Peyer's patch (tissue), 4 donors: Measurements from ENCODE around the gene VPS50. TPM values are rescaled to one million over a fixed set of nuclear protein-coding genes. Genes with fewer than 3 reads are reported as not detected.

ENCODE experiments used
- DNase-seq, 3 donors: peaks; one replicate each; pipeline ENCODE4 v3.0.0-alpha.2; 2017 to 2019
- H3K27ac ChIP-seq, 4 donors: fragments of 200-600 bp; sonication (generic); one replicate each; pipeline ENCODE4 v1.5.1; 2016 to 2019
- H3K27me3 ChIP-seq, 2 donors: fragments of 200-600 bp; sonication (generic); one replicate each; pipeline ENCODE4 v1.5.1; 2019
- H3K36me3 ChIP-seq, 3 donors: fragments of 200-600 bp; sonication (generic); one replicate each; pipeline ENCODE4 v1.5.1; 2016 to 2019
- H3K4me1 ChIP-seq, 4 donors: fragments of 200-600 bp; sonication (generic); one replicate each; pipeline ENCODE4 v1.5.1; 2016 to 2019
- H3K4me3 ChIP-seq, 4 donors: fragments of 200-600 bp; sonication (generic); 1 replicate in 3 of 4; 2 replicates in 1 of 4; pipeline ENCODE4 v1.5.1; 2016 to 2019; ENCODE audit warnings: mild to moderate bottlenecking in 1 of 4
- H3K9me3 ChIP-seq, 4 donors: fragments of 200-600 bp; sonication (generic); one replicate each; pipeline ENCODE4 v1.5.1; 2016 to 2019; ENCODE audit warnings: mild to moderate bottlenecking in 1 of 4
- POLR2A ChIP-seq, 2 donors: fragments of 450-650 bp; IDR thresholded peaks; one replicate each; pipeline ENCODE4 v1.5.1; 2017; ENCODE audit warnings: antibody characterized with exemption in 2 of 2, mild to moderate bottlenecking in 2 of 2, moderate library complexity in 2 of 2
- total RNA-seq, 4 donors: library from RNA; depleted of rRNA; stranded (reverse); fragments of >200 nt; gene quantifications; one replicate each; pipeline ENCODE4 v1.1.0, GENCODE V29; 2016
- TF ChIP-seq, protein P1 (sequence below), 6 experiments: fragments of 450-650 bp in 4 of 6; fragments of 200-600 bp in 2 of 6; sonication (generic) in 1 of 6; IDR thresholded peaks; one replicate each; pipeline ENCODE4 v1.5.1; 2017 to 2019; ENCODE audit warnings: antibody characterized with exemption in 6 of 6, mild to moderate bottlenecking in 3 of 6, moderate library complexity in 1 of 6

Gene VPS50
- total RNA-seq, 4 donors from 2014 or later: 16.1 to 28.9 (median 20.9) TPM

DNA sequence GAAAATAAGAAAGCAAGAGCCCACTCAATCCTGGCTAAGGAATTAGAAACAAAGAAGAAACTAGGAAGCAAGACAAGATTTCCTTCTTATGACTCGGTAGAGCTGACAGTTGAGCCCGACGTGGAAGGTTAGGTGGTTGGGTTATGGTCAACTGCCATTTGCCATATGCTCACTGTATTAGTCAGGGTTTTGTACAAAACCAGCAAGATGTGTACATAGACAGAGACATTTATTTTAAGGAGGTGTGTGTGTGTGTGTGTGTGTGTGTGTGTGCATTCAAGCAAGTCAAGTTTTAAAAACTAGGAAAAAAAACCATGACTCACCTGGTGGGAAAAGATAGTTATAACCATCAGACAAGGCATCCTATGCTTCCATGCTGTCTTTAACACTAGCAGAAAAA, 158.5 kb downstream of the VPS50 start:
- H3K27me3 ChIP-seq: no peaks in the 10 kb centered on the region
- H3K4me3 ChIP-seq: no peak overlapping the region
- no peaks in the 10 kb centered on the region for H3K4me1 ChIP-seq
- no peaks in the 10 kb centered on the region for H3K36me3 ChIP-seq
- no peak for DNase-seq
- H3K27ac ChIP-seq: no peak overlapping the region
- TF ChIP-seq POLR2A (IDR thresholded peaks at IDR 0.05): no peak
- TF ChIP-seq, protein P1, sequence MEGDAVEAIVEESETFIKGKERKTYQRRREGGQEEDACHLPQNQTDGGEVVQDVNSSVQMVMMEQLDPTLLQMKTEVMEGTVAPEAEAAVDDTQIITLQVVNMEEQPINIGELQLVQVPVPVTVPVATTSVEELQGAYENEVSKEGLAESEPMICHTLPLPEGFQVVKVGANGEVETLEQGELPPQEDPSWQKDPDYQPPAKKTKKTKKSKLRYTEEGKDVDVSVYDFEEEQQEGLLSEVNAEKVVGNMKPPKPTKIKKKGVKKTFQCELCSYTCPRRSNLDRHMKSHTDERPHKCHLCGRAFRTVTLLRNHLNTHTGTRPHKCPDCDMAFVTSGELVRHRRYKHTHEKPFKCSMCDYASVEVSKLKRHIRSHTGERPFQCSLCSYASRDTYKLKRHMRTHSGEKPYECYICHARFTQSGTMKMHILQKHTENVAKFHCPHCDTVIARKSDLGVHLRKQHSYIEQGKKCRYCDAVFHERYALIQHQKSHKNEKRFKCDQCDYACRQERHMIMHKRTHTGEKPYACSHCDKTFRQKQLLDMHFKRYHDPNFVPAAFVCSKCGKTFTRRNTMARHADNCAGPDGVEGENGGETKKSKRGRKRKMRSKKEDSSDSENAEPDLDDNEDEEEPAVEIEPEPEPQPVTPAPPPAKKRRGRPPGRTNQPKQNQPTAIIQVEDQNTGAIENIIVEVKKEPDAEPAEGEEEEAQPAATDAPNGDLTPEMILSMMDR (IDR thresholded peaks at IDR 0.05): no peak
- no peaks in the 10 kb centered on the region for H3K9me3 ChIP-seq

DNA sequence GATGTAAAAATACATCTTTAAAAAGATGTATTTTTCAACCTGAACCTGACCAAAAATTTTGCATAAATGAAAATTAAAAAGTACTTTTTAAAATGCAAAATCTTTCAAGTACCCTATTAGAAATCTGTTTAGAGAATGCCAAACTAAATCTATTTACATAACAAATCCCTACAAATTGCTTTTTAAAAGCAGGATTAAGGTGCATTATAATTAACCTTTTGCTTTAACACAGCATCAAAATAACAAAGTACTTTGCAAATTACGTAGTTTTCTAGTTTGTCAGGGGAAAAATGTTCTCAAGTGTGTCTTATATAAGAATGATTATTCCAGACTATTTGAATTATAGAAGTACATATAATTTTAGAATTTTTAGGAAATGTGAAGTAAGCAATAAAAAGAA, 160.8 kb downstream of the VPS50 start:
- Histone ChIP-seq H3K36me3 (no peaks in the 10 kb centered on the region), H3K27ac (no peak overlapping the region), H3K4me1 (no peaks in the 10 kb centered on the region), H3K27me3 (no peaks in the 10 kb centered on the region), H3K9me3 (no peaks in the 10 kb centered on the region), H3K4me3 (no peak overlapping the region)
- TF ChIP-seq POLR2A (IDR thresholded peaks at IDR 0.05): no peak
- TF ChIP-seq, protein P1 (IDR thresholded peaks at IDR 0.05): no peak
- no peak for DNase-seq

DNA sequence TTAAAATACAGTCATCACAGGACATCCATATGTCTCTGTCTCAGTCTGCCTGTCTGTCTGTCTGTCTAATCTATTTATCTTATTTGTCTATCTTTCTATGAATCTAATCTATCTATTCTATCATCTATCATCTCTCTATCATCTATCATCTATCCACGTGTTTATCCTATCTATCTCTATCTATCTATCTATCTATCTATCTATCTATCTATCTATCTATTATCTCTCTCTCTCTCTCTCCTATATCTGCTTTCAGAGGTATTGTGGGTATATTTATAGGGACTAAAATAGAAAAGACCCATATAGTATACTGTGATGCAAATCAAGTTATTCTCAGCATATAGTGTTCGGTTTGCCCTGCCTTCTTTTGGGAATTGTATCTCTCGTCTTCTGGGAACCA, 167.5 kb downstream of the VPS50 start:
- H3K4me3 ChIP-seq: no peak overlapping the region
- H3K27ac ChIP-seq: no peak overlapping the region
- no peaks in the 10 kb centered on the region for H3K4me1 ChIP-seq
- no peaks in the 10 kb centered on the region for H3K27me3 ChIP-seq
- no peak for DNase-seq
- TF ChIP-seq POLR2A (IDR thresholded peaks at IDR 0.05): no peak
- H3K36me3 ChIP-seq: no peaks in the 10 kb centered on the region
- H3K9me3 ChIP-seq: no peaks in the 10 kb centered on the region

DNA sequence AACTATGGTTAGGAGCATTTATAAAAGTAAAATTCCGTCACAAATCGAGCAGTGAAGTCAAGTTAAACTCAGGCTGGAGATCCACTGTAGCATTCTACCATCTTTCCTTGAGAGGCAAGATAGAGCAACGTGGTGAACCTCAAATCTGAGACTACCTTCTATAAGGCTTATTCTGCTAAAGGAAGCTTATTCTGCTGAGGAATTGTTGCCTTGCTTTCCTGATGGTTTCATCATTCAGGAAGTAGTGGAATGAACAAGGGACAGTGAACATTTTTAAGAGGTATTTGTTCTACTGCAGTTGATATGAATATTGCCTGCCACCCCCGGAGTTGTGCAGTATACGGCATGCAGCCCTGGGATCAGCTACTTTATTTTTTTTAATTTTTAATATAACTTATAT, 170.8 kb downstream of the VPS50 start:
- DNase-seq: no peak
- Histone ChIP-seq H3K9me3 (peaks cover 0 to 2% (median 0%) of the 10 kb centered on the region in 4 donors), H3K4me1 (no peaks in the 10 kb centered on the region), H3K27ac (no peak overlapping the region), H3K27me3 (no peaks in the 10 kb centered on the region), H3K36me3 (no peaks in the 10 kb centered on the region), H3K4me3 (no peak overlapping the region)
- no peak for TF ChIP-seq POLR2A (IDR thresholded peaks at IDR 0.05)
- TF ChIP-seq, protein P1 (IDR thresholded peaks at IDR 0.05): no peak

DNA sequence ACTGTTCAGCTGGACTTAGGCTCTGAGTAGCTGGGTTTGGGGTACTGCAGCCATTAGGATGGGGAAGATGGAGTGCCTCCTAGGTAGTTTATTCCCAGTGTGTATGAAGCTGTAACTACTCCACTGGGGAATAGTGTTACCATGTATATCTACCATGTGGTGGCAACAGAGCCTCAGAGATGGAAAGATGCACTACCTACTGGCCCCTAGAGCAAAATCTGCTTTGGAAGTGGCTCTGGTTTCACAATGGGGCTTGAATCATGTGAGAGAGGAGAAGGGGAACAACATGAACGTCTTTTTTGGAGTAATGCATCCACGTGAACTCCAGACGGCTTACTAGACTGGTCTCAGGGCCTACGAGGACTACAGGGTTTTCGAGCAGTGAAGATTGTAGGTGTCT, 175.1 kb downstream of the VPS50 start:
- DNase-seq: no peak
- H3K27ac ChIP-seq: no peak overlapping the region
- no peak for TF ChIP-seq POLR2A (IDR thresholded peaks at IDR 0.05)
- TF ChIP-seq, protein P1 (IDR thresholded peaks at IDR 0.05): no peak
- peaks cover 0 to 2% (median 0%) of the 10 kb centered on the region in 4 donors for H3K9me3 ChIP-seq
- H3K27me3 ChIP-seq: no peaks in the 10 kb centered on the region
- H3K4me1 ChIP-seq: no peaks in the 10 kb centered on the region
- H3K36me3 ChIP-seq: no peaks in the 10 kb centered on the region
- no peak overlapping the region for H3K4me3 ChIP-seq

DNA sequence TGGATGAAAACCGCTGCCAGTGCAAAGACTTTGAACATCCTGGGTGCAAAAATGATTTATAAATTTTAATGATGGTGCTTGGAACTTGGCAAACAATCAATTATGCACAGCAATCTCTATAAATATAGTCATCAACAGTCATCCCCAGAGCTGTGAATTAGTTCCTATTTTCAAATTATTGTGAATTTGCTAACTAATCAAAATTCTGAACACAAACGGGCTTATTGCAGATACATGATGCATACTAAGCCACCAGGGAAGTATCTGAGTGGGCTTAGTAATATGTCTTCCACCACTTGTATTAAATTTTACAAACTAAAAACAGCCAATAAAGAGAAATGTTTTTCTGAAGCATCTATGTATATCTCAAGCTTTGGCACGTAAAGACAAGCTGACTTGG, 177.2 kb downstream of the VPS50 start:
- no peaks in the 10 kb centered on the region for H3K36me3 ChIP-seq
- H3K27ac ChIP-seq: no peak overlapping the region
- H3K4me3 ChIP-seq: no peak overlapping the region
- no peaks in the 10 kb centered on the region for H3K4me1 ChIP-seq
- no peak for TF ChIP-seq POLR2A (IDR thresholded peaks at IDR 0.05)
- TF ChIP-seq, protein P1 (IDR thresholded peaks at IDR 0.05): no peak
- H3K9me3 ChIP-seq: peaks cover 0 to 2% (median 0%) of the 10 kb centered on the region in 4 donors
- H3K27me3 ChIP-seq: no peaks in the 10 kb centered on the region
- no peak for DNase-seq

Other genes starting within 250 kb of the VPS50 start
- 10 to 100 TPM in 3 of 4 donors, 1 to 10 TPM in 1; 6.5 to 20.6 (median 17.4) TPM for gene SAMD9, start 114.4 kb upstream of the VPS50 start, total RNA-seq
- gene SAMD9L, start 84.0 kb upstream of the VPS50 start, total RNA-seq: 10 to 100 TPM in 3 of 4 donors, 1 to 10 TPM in 1; 6.4 to 14.6 (median 11.9) TPM
- gene HEPACAM2, start 5.9 kb upstream of the VPS50 start, total RNA-seq: 10 to 100 TPM; 19.0 to 59.4 (median 28.4) TPM